Endothelial cell of umbilical vein (primary cell): ENCODE results near the gene ATP10A.

ENCODE experiments used
- CTCF ChIP-seq, 2 donors: IDR thresholded peaks; 1 replicate in 1 of 2; 2 replicates in 1 of 2; pipeline ENCODE4 v1.5.1; 2011; ENCODE audit warnings: low read length in 2 of 2, mild to moderate bottlenecking in 2 of 2, moderate library complexity in 2 of 2, control low read depth in 1 of 2, inconsistent platforms in 1 of 2, low read depth in 1 of 2; ENCODE audit not compliant: insufficient read depth in 1 of 2; ENCODE audit errors: extremely low read depth in 1 of 2
- EZH2 ChIP-seq: IDR thresholded peaks from 2 replicates; pipeline ENCODE4 v1.6.1; 2012; ENCODE audit warnings: borderline replicate concordance, low read depth, mild to moderate bottlenecking, moderate library complexity, low read length, inconsistent platforms; ENCODE audit not compliant: severe bottlenecking
- MAX ChIP-seq: IDR thresholded peaks from 2 replicates; pipeline ENCODE4 v1.6.1; 2011; ENCODE audit not compliant: insufficient read depth, insufficient read length
- POLR2A ChIP-seq: IDR thresholded peaks from 2 replicates; pipeline ENCODE4 v1.6.1; 2012; ENCODE audit warnings: low read depth, mild to moderate bottlenecking, control low read depth, low read length
- POLR2AphosphoS5 ChIP-seq: IDR thresholded peaks from 2 replicates; pipeline ENCODE4 v1.6.1; 2012; ENCODE audit warnings: low read depth, mild to moderate bottlenecking, control low read depth, low read length, moderate library complexity; ENCODE audit not compliant: insufficient read depth

DNA sequence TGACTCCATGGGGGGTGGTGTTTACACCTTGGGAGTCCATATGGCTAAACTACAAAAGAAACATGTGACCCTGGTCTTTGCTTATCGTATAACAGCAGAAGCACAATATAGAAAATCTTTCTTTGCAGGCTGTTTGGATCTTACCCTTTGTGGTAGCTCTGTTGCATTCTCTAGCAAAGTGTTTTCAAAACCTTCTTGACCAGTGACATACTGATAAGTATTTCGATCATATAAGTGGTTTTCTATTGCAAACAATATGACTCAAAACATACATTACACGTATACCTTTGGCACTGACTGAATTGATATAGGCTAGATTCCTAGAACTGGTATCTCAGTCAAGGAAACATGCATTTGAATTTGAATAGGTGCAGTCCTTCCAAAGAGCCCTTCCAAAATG lies 24.7 kb upstream of the ATP10A start:
- TF ChIP-seq POLR2A (no peak), CTCF (IDR thresholded peaks at IDR 0.05; ENCODE audit: extremely low read depth in 1 of 2, insufficient read depth in 1 of 2, low read depth in 1 of 2, low read length in 2 of 2) (no peak), EZH2 (no peak), MAX (no peak), POLR2AphosphoS5 (no peak)
